Nephron (organoid): Measurements from ENCODE around the gene WDR5.

Experiments
- H3K27ac Mint-ChIP-seq, 3 experiments: 2 replicates each; pipeline ENCODE4 v1.8.0; 2020; ENCODE audit warnings: mixed read lengths in 3 of 3, mild to moderate bottlenecking in 2 of 3, moderate library complexity in 1 of 3
- H3K27me3 Mint-ChIP-seq: 2 replicates; pipeline ENCODE4 v1.8.0; 2021; ENCODE audit warnings: low read depth, mild to moderate bottlenecking, moderate library complexity, mixed read lengths
- H3K36me3 Mint-ChIP-seq: 2 replicates; pipeline ENCODE4 v1.8.0; 2020; ENCODE audit warnings: low read depth, mixed read lengths
- H3K4me1 Mint-ChIP-seq: 2 replicates; pipeline ENCODE4 v1.8.0; 2020; ENCODE audit warnings: mixed read lengths
- H3K4me3 Mint-ChIP-seq, 3 experiments: 2 replicates each; pipeline ENCODE4 v1.8.0; 2020; ENCODE audit warnings: mild to moderate bottlenecking in 3 of 3, mixed read lengths in 3 of 3, moderate library complexity in 2 of 3
- H3K9me3 Mint-ChIP-seq: 2 replicates; pipeline ENCODE4 v1.8.0; 2020; ENCODE audit warnings: mixed read lengths
- TF ChIP-seq, protein P1 (sequence below), 3 experiments: fragments of 200-600 bp; sonication (generic); IDR thresholded peaks; one replicate each; pipeline ENCODE4 v1.5.0; 2021; ENCODE audit warnings: antibody characterized with exemption in 3 of 3; ENCODE audit not compliant: unreplicated experiment in 3 of 3

Gene WDR5

DNA sequence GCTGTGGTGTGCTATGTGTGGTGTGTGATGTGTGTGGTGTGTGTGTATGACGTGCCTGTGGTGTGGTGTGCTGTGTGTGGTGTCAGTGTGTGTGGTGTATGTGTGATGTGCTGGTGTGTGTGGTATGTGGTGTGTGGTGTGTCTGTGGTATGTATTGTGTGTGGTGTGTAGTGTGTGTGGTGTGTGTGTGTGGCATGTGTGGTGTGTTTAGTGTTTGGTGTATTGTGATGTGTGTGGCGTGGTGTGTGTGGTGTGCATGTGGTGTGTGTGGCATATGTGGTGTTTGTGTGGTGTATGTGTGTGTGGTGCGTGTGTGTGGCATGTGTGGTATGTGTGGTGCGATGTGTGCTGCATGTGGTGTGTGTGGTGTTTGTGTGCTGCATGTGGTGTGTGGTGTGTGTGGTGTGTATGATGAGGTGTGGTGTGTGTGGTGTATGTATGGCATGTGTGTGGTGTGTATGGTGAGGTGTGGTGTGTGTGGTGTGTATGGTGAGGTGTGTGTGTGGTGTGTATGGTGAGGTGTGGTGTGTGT, 46.7 kb downstream of the WDR5 start:
- peaks cover 27% of the 10 kb centered on the region for H3K4me1 Mint-ChIP-seq
- peaks cover 48% of the 10 kb centered on the region for H3K27me3 Mint-ChIP-seq
- peaks cover 7% of the 10 kb centered on the region for H3K36me3 Mint-ChIP-seq

DNA sequence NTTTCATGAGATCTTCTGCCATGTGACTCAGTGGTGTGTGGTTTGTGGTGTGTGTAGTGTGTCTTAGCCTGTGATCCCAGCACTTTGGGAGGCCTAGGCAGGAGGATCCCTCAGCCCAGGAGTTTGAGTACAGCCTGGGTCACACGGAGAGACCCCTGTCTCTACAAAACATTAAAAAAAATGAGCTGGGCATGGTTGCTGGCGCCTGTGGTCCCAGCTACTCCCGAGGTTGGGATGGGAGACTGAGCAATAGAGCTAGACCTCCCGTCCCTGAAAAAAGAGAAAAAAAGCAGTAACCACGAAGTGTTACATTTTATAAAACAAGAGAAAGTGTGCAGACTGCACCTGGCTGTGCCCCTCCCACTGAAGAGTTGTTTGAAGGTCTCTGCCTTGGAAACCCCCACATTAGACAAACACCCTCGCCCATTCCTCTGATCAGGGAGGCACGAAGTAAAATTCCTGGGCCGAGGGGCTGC, 49.7 kb downstream of the WDR5 start:
- TF ChIP-seq, protein P1, sequence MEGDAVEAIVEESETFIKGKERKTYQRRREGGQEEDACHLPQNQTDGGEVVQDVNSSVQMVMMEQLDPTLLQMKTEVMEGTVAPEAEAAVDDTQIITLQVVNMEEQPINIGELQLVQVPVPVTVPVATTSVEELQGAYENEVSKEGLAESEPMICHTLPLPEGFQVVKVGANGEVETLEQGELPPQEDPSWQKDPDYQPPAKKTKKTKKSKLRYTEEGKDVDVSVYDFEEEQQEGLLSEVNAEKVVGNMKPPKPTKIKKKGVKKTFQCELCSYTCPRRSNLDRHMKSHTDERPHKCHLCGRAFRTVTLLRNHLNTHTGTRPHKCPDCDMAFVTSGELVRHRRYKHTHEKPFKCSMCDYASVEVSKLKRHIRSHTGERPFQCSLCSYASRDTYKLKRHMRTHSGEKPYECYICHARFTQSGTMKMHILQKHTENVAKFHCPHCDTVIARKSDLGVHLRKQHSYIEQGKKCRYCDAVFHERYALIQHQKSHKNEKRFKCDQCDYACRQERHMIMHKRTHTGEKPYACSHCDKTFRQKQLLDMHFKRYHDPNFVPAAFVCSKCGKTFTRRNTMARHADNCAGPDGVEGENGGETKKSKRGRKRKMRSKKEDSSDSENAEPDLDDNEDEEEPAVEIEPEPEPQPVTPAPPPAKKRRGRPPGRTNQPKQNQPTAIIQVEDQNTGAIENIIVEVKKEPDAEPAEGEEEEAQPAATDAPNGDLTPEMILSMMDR (IDR thresholded peaks at IDR 0.05; ENCODE audit: unreplicated experiment in 3 of 3) = no peak
- H3K36me3 Mint-ChIP-seq = peaks cover 7% of the 10 kb centered on the region
- H3K4me1 Mint-ChIP-seq = peaks cover 34% of the 10 kb centered on the region
- peaks cover 5% of the 10 kb centered on the region for H3K9me3 Mint-ChIP-seq
- no peak overlapping the region for H3K4me3 Mint-ChIP-seq
- peaks cover 34% of the 10 kb centered on the region for H3K27me3 Mint-ChIP-seq
- H3K27ac Mint-ChIP-seq = peak overlapping the region; percentile 9 to 54 (median 10)

More for the DNA sequence above, 46.7 kb downstream of the WDR5 start:
- TF ChIP-seq, protein P1 (IDR thresholded peaks at IDR 0.05; ENCODE audit: unreplicated experiment in 3 of 3) = no peak
- peaks cover 5% of the 10 kb centered on the region for H3K9me3 Mint-ChIP-seq
- H3K27ac Mint-ChIP-seq = peak overlapping the region in 2 of 3 experiments; percentile 74 to 78
- peak overlapping the region in 1 of 3 experiments; percentile 1 for H3K4me3 Mint-ChIP-seq

DNA sequence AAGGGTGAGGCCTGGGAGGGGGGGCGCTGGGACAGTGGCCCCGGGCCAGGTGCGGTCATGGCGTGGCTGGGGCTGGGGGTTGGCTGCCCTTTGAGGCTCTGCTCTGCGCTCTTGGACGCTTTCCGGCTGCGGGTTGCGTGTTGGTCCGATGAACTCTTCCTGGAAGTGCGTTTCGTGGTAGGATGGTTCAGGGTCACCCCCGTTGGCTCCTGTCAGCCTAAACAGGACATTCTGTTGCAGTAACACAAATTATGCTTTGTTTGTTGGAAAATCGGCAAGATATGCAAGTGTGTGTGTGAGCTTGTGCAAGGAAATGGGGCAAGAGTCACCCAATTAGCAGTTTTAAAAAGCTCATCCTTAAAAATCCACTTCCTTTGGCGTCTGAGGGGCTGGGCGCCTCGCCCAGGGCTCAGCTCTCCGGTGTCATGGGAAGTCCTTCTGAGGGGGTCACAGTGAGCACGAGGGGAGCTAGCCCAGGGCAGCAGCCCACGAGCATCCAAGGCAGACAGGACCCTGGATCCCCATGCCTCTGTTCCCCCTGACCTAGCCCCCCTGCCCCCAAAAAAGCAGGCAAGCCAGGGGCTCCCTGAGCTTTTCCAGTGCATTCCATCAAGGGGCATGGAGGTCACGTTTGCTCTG, 50.7 kb downstream of the WDR5 start:
- peaks cover 5% of the 10 kb centered on the region for H3K9me3 Mint-ChIP-seq
- peaks cover 34% of the 10 kb centered on the region for H3K27me3 Mint-ChIP-seq

DNA sequence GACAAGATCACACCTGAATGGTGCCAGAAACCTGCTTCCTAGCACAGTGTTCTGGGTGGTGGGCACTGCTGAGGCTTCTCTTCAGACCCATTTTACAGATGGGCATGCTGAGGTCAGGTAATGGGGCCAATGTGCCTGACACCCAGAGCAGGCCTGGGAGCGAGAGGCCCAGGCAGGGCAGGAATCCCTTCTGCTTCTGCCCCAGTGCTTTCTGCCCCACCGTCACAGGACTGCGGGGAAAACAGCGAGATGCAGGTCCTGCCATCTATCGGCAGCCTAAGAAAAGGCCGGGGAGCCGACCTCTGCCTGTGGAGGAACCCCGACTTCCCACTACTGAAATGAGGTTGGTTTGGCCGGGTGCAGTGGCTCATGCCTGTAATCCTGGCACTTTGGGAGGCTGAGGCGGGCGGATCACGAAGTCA, 51.2 kb downstream of the WDR5 start:
- H3K4me1 Mint-ChIP-seq = peaks cover 39% of the 10 kb centered on the region
- peaks cover 7% of the 10 kb centered on the region for H3K36me3 Mint-ChIP-seq
- peaks cover 5% of the 10 kb centered on the region for H3K9me3 Mint-ChIP-seq
- peaks cover 34% of the 10 kb centered on the region for H3K27me3 Mint-ChIP-seq
- H3K27ac Mint-ChIP-seq = no peak overlapping the region
- TF ChIP-seq, protein P1 (IDR thresholded peaks at IDR 0.05; ENCODE audit: unreplicated experiment in 3 of 3) = no peak
- no peak overlapping the region for H3K4me3 Mint-ChIP-seq

More for the DNA sequence above, 50.7 kb downstream of the WDR5 start:
- peak overlapping the region in 2 of 3 experiments; percentile 9 to 54 for H3K27ac Mint-ChIP-seq
- H3K36me3 Mint-ChIP-seq = peaks cover 7% of the 10 kb centered on the region
- H3K4me3 Mint-ChIP-seq = no peak overlapping the region
- peaks cover 34% of the 10 kb centered on the region for H3K4me1 Mint-ChIP-seq
- TF ChIP-seq, protein P1 (IDR thresholded peaks at IDR 0.05; ENCODE audit: unreplicated experiment in 3 of 3) = no peak

DNA sequence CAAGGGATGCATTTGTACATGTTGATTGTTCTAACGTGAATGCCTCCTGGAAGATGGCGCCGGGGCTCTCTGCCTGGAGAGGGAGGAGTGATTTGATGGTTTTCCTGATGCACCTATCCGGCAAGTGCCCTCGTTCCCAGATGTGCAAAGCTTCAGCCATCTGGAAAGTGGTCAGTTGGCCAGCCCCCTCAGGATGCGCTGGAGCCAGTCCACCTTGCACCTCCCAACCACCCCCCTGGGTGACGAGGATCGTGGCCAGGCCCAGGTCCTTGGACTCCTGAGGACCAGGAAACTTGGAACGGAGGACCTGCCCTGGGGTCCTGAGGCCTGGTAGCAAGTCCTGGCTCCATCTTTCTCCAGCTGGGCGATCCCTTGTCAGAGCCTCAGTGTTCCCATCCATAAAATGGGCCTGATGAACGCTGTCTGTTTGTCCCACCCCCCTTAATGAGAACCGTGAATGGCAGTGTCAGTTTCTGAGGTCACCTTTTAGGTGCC, 52.1 kb downstream of the WDR5 start:
- TF ChIP-seq, protein P1 (IDR thresholded peaks at IDR 0.05; ENCODE audit: unreplicated experiment in 3 of 3) = no peak
- H3K27me3 Mint-ChIP-seq = peaks cover 29% of the 10 kb centered on the region
- H3K4me1 Mint-ChIP-seq = peaks cover 33% of the 10 kb centered on the region
- no peak overlapping the region for H3K27ac Mint-ChIP-seq
- no peaks in the 10 kb centered on the region for H3K9me3 Mint-ChIP-seq
- no peaks in the 10 kb centered on the region for H3K36me3 Mint-ChIP-seq
- no peak overlapping the region for H3K4me3 Mint-ChIP-seq
